NCI-H2107 treated with DMSO at 0.1 percent for 48 hours (cell line): Measurements from ENCODE around the gene MACROD2.
"Not testable (repeated sequence)": the region's sequence is repeated elsewhere in the genome, so short reads cannot be mapped to it uniquely, and the experiment has no call there.

Experiments used
- DNase-seq: peaks from one replicate; lab custom pipeline; 2025; ENCODE audit not compliant: unreplicated experiment; lab: John Stamatoyannopoulos, UW

Gene MACROD2

DNA sequence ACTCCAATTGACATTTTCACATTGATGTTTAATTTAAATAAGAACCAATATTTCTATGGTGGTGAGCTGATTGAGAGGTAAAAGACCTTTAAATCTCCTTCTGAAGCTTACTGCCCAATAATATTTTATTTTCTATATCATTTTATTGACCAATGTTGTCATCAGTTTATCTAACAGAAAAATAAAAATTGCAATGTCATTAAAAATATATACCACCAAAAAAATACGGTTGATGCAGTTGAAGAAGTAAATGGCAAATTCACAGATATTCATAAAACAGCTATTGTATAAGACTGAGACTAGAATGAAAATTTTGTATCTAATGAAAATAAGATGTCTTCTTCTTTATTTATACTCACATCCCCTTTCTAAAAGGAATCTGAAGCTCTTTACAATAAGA lies 1375.1 kb downstream of the MACROD2 start:
- no peak for DNase-seq

DNA sequence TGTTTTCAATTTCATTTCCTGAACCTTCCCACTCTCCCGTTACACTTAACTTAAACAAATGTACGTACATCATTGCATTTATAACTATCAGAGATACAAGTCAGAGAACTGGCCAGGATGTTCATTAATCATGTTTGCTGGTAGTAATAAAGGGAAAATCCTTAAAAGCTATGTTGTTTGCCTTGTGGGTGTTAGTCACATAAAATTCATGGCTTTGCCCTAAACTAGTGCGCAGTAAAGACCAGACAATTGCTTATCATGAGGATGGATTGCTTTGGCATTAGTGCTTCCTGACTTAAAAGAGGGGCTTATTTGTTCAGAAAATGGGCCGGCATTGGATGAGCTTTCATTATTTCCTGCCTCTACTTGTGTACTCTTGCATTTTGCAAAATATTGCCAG lies 1379.4 kb downstream of the MACROD2 start:
- DNase-seq = no peak

DNA sequence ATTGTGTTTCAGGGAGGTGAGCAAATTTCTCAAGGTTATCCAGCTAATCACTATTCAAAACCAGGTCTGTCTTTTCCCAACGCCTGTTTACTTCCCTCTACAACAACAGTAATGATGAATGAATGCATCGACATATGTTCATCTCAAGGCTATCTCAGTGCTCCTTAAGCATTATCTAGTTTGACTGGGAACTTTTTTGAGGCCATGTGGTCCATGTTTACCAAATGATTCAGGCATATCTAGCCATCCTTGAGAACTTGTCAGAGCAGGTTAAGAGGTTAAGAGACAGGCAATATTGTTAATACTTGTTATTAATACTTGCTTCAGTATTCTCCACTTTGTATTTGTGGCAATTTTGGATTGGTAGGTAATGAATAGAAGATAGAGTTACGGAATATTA lies 1380.5 kb downstream of the MACROD2 start:
- DNase-seq = no peak

DNA sequence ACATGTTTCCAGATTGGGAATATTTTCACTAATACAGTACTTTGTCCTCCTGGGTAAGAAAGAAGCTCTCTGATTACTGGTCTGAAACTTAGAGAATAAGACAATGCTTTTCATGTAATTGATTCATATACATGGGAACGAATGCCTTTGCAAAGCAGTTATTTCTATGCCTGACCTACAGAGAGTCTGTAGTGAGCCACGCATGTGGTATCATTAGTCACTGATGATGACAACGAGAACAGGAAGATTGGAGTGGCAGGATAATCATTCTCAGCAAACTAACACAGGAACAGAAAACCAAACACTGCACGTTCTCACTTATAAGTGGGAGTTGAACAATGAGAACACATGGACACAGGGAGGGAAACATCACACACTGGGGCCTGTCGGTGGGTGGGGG lies 1382.3 kb downstream of the MACROD2 start:
- not testable (repeated sequence) for DNase-seq

DNA sequence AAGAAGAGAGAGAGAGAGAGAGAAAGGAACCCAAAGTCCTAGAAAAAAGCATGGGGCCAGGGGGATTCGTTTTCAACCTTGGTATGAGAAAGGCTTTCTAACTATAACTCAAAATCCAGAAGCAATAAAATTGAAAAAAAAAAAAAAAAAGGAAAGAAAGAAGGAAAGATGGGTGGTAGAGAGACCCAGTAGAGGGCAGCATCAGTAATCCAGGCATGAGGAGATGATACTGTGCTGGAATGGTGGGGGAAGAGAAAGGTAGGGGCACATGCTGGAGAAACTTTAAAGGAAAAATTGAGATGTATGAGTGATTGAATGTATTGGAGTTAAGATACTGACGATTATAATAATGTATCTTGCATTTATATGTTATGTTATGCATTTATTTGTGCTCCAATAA lies 1382.8 kb downstream of the MACROD2 start:
- DNase-seq = no peak

DNA sequence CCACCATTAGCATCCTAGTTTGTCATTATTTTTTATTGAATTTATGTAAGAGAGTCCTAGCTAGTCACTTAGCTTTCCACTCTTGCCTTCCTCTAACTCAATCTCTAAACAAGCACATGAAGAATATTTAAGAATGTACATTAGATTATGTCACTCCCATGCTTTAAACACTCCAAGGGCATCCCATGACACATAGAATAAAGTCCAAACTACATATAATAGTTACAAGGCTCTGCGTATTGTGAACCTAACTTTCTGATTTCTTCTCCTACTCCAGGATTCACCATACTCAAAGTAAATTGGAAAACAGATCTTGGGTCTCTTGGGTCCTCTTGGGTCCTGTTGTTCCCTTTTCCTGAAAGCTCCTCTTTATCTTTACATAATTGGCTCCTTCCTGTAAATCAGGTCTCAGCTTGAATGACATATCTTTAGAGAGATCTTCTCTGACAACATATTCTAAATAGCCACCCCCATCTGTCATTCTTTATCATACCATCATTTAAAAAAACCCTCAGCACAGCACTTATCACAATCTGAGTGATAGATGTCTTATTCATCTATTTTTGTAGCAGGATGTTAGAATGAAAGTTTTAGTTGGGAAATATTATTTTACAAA lies 1384.5 kb downstream of the MACROD2 start:
- DNase-seq = no peak

DNA sequence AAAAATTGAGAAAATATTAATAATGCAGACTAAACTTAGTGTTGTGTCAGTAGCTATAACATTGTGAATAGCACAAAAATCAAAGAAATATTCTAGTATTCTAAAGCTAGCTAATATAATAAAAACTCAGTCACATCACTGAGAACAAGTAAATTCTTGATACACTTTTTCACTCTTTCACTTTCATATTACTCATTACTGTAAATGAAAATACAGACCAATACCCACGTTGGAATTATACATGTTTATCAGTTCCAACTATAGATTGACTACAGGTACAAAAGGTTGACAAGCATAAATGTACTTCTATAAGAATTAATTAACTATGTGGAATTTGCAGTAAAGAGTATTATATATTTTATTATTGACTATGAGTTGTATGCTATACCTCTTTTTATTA lies 1385.5 kb downstream of the MACROD2 start:
- DNase-seq = no peak

DNA sequence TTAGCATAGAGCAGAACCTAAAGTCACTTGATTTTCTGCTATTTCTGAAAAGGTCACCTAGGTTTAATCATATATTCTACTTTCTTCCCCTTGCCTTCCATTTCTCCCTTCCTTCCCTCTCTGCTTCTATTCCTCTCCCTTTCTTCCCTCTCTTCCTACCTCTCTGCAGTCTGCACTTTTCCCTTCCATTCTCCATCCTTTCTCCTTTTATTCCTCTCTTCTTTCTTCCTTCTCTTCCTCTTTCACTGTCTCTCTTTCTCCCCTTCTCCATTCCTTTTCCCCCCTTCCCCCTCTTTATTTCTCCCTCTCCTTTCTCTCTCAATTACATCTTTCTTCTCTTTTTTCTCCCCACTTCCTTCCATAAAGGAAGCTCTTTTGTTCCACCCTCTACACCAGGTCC lies 1391.9 kb downstream of the MACROD2 start:
- no peak for DNase-seq

DNA sequence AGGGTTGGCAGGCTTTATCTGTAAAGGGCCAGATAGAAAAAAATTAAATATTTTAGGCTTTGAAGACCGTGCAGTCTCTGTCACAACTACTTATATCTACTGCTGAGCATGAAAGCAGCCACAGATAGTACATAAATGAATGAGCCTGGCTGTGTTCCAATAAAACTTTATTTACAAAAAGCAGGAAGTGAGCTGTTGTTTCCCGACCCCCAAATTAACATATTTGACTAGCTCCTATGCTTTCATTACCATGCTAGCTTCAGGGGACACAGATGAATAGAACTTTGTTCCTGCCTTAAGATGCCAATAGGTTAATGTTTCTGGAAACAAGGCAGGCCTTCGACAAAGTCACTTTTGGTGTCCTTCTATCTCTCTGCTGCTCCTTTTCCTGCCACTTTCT lies 1400.1 kb downstream of the MACROD2 start:
- no peak for DNase-seq

DNA sequence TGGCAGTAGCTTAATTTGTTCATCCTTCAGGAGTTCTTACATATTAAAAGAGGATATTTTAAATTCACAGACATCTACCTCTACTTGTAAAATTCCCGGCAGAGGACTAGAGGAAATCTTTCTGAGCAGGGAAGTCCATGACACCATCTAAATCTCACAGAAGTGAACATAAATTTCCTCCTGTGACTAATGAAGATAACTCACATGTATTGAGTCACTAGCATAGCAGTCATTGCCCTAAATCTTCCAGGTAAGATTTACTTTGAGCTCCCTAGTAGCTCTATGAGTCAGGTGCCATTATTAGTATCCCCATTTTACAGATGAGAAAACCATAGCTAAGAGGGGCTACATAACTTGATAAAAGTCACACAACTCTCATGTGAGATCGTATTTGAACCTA lies 1400.7 kb downstream of the MACROD2 start:
- no peak for DNase-seq

DNA sequence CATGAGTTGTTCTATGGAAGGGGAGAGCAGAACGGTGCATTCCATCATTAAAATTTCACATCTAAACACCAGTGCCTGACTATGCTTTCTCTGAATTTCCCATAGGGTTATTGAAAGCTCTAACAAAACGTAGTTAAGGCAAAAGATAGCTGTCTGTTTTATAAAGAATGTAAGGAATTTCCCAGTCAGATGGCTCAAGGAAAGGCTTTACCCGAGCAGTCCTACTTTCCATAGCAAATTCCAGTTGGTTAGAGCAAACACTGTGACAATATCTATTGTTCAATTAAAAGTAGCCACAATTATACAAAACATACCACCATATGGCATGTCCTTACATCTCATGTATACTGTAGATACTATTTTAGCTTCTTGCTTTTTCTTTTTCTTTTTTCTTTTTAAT lies 1401.6 kb downstream of the MACROD2 start:
- DNase-seq = no peak

DNA sequence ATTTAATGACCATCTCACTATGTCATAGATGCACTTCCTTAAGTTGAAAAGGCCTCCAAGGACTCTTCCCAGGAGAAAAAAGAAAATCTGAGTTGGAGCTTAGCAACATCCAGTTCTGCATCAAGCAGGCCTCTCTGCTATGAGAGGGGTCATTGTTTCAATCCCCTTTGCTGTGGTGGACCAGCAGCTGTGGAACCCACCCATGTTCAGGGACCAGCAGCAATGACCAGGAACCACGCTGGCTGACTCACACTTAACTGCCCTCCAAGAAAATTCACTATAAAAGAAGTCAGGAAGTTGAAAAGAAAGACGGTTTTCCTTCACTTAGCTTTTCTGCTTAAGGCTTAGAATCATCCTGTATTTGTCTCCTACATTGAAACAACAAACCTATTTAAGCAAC lies 1404.5 kb downstream of the MACROD2 start:
- DNase-seq = no peak

DNA sequence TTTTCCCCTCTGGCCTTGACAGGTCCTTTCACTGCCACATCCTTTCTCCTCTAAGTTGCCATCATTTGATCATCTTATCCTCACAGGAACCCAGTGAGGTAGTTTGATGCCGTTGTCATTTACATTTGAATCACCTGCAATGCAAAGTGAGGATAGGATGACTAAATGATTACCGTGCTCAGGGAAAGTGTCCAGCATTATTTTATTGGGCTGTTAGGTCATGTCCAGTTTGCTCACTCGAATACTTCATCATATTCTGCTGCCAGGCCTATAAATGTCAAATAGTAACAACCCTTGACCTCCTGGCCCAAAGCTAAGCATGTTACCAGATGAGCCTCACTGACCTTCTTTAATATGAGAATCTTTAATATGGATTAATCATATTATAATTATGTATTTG lies 1410.8 kb downstream of the MACROD2 start:
- DNase-seq = no peak

DNA sequence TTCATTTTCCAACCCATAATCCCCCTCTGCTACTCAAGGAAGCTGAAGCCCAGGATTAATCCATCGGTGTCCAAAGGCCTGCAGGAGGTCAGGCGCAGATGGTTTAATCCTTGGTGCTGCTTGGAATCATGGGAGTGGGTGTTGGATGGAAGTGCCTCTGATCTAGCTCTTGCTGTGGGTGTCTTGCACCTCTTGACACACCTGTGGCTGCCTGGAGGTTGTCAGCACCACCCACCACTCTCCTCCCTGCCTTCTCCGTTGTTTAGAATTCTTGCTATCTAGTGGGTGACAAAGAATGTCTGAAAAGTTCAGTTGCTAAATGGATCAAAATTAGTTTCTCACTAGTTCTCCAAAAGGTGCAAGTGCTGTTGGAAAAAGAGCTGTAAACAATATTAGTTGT lies 1416.5 kb downstream of the MACROD2 start:
- no peak for DNase-seq

DNA sequence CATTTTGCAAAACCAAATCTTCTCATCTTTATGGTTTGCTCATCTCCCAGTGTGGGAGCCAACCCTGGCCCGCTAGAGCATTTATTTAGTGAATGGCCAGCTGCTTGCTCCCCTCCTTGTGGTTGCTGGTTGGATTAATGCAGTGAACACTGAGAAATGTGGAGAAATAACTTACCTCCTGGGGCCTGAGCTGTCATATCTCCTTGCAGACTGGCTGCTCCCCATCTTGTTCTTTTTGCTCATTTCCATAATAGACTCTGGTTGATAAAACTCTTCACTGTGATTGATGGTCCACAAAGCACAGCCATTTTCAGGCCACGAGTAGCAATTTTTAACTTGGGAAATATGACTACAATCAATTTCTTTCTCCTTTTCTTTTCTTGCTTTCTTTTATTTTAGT lies 1420.6 kb downstream of the MACROD2 start:
- no peak for DNase-seq

DNA sequence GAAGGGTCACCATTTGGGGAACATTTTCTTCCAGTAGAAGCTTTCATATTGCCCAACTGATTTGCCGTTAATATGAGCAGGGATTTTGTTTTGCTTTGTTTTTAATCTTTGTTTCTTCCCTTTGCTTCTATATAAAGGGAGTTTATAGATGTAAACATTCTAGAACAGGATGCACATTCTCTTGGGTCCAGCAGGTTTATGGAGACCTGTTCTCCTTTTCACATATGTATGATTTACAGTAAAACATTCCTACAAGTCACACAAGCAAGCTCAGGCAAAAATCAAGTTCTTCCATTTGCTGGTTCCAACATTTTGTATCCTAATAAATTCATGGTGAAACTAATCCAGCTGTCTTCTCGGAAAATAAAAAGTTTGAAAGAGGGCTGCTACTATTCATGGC lies 1424.5 kb downstream of the MACROD2 start:
- DNase-seq = no peak

DNA sequence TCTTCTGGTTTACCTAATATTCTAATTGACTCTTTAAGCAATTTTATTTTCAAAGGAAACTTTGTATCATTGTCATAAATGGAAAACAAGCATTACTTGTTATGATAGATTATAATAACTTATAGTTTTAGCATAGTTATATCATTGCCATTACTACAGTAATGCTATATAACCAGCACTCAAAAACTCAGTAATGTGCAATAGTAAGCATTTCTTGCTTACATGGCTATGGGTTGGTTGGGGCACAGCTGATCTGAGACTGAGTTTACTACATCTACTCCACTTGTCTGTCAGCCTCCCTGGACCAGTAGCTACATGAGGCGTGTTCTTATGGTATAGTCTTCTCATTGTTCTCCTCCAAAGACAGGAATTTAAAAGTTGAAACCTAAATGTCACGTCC lies 1427.7 kb downstream of the MACROD2 start:
- DNase-seq = no peak

DNA sequence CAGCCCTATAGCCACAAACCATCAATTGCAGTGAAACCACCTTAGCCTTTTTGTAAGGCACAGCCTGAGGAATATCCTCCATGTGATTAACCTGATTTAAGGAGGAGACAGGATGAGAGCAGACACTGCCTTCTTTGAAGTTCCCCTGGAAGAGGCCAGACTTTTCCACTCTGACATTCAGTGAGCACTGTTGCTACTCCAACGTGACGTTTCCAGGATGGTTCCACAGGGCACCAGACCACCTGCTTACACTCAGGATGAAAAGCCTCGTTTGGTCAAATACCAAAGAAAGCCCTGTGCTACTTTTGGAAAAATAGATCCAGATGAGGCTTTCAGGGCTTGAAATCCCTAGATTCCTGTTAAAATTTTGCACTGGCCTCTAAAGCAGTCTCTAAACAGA lies 1444.2 kb downstream of the MACROD2 start:
- no peak for DNase-seq

DNA sequence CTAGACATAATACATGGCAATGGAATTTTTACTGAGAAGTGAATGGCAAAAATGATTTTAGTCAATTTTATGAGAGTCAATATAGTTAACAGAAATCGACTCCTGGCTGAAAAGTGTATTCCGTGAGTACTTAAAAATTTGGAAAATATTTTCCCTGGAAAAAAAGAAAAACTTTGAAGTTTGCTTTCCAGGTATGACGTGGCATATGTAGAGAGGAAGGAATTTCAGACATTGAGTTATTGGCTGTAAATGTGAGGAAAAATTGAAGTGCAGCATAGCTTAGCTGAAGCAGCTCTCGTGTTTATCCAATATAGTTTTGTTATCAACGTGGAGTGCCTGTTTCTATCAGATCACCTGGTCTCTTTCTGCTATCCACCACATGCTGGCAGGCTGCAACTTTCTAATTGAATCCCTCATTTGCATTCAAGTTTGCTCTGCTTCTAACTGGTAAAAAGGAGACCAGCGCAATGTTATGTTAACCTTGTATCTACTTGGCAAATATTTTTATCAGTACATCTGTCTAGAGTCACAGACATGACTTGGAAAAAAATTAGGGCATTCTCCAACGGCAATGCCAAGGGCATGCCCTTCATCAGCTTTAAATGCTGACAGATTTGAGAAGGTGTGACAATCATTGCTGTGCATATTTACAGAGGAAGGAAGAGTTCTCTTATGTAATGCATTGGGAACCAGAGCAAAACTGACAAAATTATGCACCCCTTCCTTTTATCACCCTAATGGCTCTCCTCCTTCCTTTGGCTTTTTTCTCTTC lies 1444.9 kb downstream of the MACROD2 start:
- DNase-seq = no peak

DNA sequence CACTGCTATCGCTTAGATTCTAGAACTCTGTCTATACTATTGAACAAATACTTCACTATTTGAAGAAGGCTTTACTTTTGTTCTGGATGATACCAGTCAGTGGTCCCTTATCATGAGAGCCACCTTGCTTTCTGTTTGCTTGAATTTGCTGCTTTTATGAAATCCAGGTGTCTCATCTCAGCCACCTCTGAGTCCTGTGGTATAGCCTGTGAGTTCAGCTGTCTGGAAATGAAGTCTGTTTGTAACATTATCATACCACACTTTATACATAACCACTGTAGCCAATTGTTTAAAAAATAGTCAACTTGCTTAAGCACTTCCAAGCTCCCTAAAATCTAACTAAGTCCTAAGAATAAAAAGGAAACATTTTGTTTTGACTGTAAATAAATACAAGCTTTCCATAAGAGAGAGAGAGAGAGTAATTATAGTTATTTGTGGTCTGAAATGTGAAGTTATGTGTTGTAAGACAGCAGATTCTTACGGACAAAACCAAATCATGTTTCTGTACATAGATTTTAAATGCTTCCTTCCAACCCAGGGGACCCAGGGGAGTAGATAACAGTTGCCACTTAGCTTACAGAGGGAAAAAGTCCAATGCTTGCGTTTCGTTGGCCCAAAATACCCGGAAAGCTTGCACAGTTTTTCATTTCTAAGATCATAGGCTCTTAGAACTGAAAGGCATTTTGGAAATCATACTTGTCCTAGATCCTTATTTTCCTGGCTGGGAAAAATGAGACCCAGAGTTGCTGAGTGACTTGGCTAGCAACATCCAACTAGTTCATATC lies 1449.9 kb downstream of the MACROD2 start:
- DNase-seq = no peak

DNA sequence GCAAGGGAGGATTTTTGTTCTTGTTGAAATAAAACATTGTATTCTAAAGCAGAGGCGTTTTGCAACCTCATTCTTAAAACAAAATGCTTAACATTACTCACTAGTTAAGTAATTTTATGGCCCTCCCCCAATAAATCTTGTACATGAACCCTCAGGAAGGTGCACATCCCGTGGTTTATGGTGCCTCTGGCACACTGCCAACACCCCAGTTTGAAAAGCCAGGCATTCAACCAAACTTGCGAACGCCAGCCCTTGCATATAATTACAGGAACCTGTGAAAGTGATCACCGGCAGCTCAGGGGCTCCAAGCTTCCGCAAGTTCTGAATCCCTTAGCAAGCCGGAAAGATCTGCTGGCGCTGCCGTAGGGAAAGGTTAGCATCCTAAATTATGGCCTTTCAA lies 1451.1 kb downstream of the MACROD2 start:
- DNase-seq = no peak

DNA sequence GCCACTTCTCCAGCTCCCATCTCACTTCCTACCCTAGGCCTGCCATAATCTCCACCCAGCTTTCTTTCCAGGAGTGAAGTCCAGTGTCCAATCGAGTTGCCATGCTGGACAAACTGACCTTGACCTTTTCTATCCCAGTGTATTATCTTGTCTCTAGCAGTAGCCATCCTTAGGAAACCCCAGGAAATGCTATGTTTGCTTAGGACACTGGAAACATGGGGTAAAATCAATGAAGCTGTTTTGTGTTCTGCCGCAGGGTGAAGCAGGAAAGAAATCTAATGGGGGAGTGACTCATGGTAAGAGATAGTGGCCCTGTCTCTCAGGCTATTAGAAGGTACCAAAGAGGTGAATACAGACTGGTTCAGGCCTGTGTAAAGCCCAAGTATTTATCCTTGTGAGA lies 1452.2 kb downstream of the MACROD2 start:
- no peak for DNase-seq
